VCaP (cell line): ENCODE measurements around the gene IGF2.

Experiments used
- H3K27ac ChIP-seq: fragments of 450-650 bp; 2 replicates; pipeline ENCODE4 v1.5.1; 2017
- CTCF ChIP-seq: fragments of 450-650 bp; conservative IDR thresholded peaks from 2 replicates; pipeline ENCODE4 v1.5.1; 2017; ENCODE audit warnings: mild to moderate bottlenecking, moderate library complexity

Gene IGF2

GRCh38 chr11:2139123-2139521 is at the start of gene IGF2:
TSS of gene IGF2 (minus strand) at chr11:2139389. CDS start at chr11:2135523, 3,866 bp downstream.
- no peak within 1 kb of the TSS for H3K27ac ChIP-seq
- TF ChIP-seq CTCF: 0 out of 2 replicates have a peak, but pooled peaks have one; percentile 8

- no peak overlapping the region for H3K27ac ChIP-seq
- TF ChIP-seq CTCF: no peak
These were observed 49.6 kb upstream of the IGF2 start for GRCh38 chr11:2188745-2189144.

GRCh38 chr11:2187280-2187707 is 48.1 kb upstream of the IGF2 start:
- TF ChIP-seq CTCF: no peak
- no peak overlapping the region for H3K27ac ChIP-seq

- peak; percentile 46 for TF ChIP-seq CTCF
- no peak overlapping the region for H3K27ac ChIP-seq
These were observed 47.6 kb upstream of the IGF2 start for GRCh38 chr11:2186669-2187279.

GRCh38 chr11:2185324-2186085 is 46.3 kb upstream of the IGF2 start:
- no peak overlapping the region for H3K27ac ChIP-seq
- no peak for TF ChIP-seq CTCF

GRCh38 chr11:2182692-2183474 is 43.7 kb upstream of the IGF2 start:
- TF ChIP-seq CTCF: no peak
- no peak overlapping the region for H3K27ac ChIP-seq

- no peak overlapping the region for H3K27ac ChIP-seq
- no peak for TF ChIP-seq CTCF
These were observed 42.9 kb upstream of the IGF2 start for GRCh38 chr11:2182075-2182474.
